K562 (cell line): ENCODE data around the gene CNNM4. TPM values are rescaled to one million over a fixed set of nuclear protein-coding genes. Genes with fewer than 3 reads are reported as not detected.

Source experiments
- ATAC-seq: fragments of 200-7000 bp; cut with Tn5 transposase; 3 replicates; pipeline ENCODE4 v1.9.1; 2020; ENCODE audit warnings: moderate library complexity
- BruUV-seq: library from RNA; stranded (reverse); fragments of 400-500 nt; replicated peaks from 2 replicates; lab custom pipeline; 2021; lab: Mats Ljungman, UMichigan
- CTCF ChIA-PET: fragments of 300-600 bp; formaldehyde crosslinking; extraction: SDS; loops from one replicate; lab custom pipeline; 2021; ENCODE audit warnings: low intra/inter-chr PET ratio; lab: Yijun Ruan, JAX
- POLR2A ChIA-PET: fragments of 300-600, 350-650 bp; sonication (Branson Sonifier 250); formaldehyde crosslinking; extraction: SDS; loops from one replicate; lab custom pipeline; 2021; ENCODE audit warnings: antibody characterized with exemption, inconsistent platforms; lab: Yijun Ruan, JAX
- DNase-seq, 4 experiments: peaks; one replicate each; pipeline versions ENCODE4 v3.0.0 to v3.0.0-alpha.2; 2011 to 2018; ENCODE audit warnings: low spot score in 3 of 4, mixed read lengths in 3 of 4; ENCODE audit errors: extremely low read depth in 1 of 4
- FAIRE-seq: peaks from 2 replicates; lab custom pipeline; 2011; peaks lifted over from hg19 to GRCh38; lab: Jason Lieb, UNC
- H2AFZ ChIP-seq: 2 replicates; pipeline ENCODE4 v1.6.0; 2011; ENCODE audit warnings: low read depth, low read length, control low read depth, inconsistent platforms
- H3K27ac ChIP-seq: fragments of 200-600 bp; 3 replicates; pipeline ENCODE4 v1.8.0; 2011; ENCODE audit warnings: low read depth, mild to moderate bottlenecking, control low read depth, inconsistent platforms, low read length, moderate library complexity, mixed read lengths; ENCODE audit errors: extremely low read depth
- H3K27me3 ChIP-seq, 2 experiments: fragments of 300-600 bp in 1 of 2; 2 replicates in 1 of 2; 3 replicates in 1 of 2; pipeline versions ENCODE4 v1.6.0 to v1.8.0; 2011; ENCODE audit warnings: inconsistent platforms in 2 of 2, low read length in 2 of 2, mild to moderate bottlenecking in 1 of 2, mixed read lengths in 1 of 2, moderate library complexity in 1 of 2; ENCODE audit not compliant: control insufficient read depth in 2 of 2, insufficient read depth in 2 of 2
- H3K36me3 ChIP-seq: fragments of 300-600 bp; 3 replicates; pipeline ENCODE4 v1.8.0; 2011; ENCODE audit warnings: mild to moderate bottlenecking, low read length, inconsistent platforms; ENCODE audit not compliant: control insufficient read depth, insufficient read depth
- H3K4me1 ChIP-seq, 2 experiments: fragments of 200-600 bp in 1 of 2; replicated peaks in 1 of 2; 2 replicates in 1 of 2; 3 replicates in 1 of 2; pipeline versions ENCODE4 v1.5.1 to v1.8.0; 2011; ENCODE audit warnings: inconsistent platforms in 2 of 2, low read length in 2 of 2, mild to moderate bottlenecking in 1 of 2, mixed read lengths in 1 of 2, moderate library complexity in 1 of 2; ENCODE audit not compliant: control insufficient read depth in 2 of 2, insufficient read depth in 2 of 2
- H3K4me2 ChIP-seq: 2 replicates; pipeline ENCODE4 v1.6.1; 2011; ENCODE audit warnings: low read length, control low read depth, inconsistent platforms, mixed read lengths; ENCODE audit not compliant: insufficient read depth
- H3K4me3 ChIP-seq: fragments of 200-600 bp; sonication (generic), shearing (Covaris generic); 2 replicates; pipeline ENCODE4 v1.5.1; 2016; ENCODE audit warnings: control low read depth, inconsistent platforms
- H3K79me2 ChIP-seq: fragments of 200-600 bp; 3 replicates; pipeline ENCODE4 v1.8.0; 2011; ENCODE audit warnings: low read length, inconsistent platforms; ENCODE audit not compliant: control insufficient read depth, insufficient read depth
- H3K9ac ChIP-seq, 2 experiments: 2 replicates each; pipeline versions ENCODE4 v1.6.0 to v1.6.1; 2011; ENCODE audit warnings: low read depth in 2 of 2, low read length in 2 of 2, control low read depth in 1 of 2, inconsistent platforms in 1 of 2, mild to moderate bottlenecking in 1 of 2, mixed read lengths in 1 of 2; ENCODE audit not compliant: insufficient read depth in 1 of 2
- H3K9me1 ChIP-seq: one replicate; pipeline ENCODE4 v1.6.0; 2011; ENCODE audit warnings: inconsistent platforms, mild to moderate bottlenecking, low read length, moderate library complexity; ENCODE audit not compliant: control insufficient read depth, insufficient read depth
- H3K9me3 ChIP-seq: replicated peaks from 2 replicates; pipeline ENCODE4 v1.5.1; 2011; ENCODE audit warnings: low read depth, low read length, inconsistent platforms; ENCODE audit not compliant: control insufficient read depth, insufficient read depth
- H4K20me1 ChIP-seq: replicated peaks from 2 replicates; pipeline ENCODE4 v1.6.1; 2011; ENCODE audit warnings: low read length, inconsistent platforms, mixed read lengths; ENCODE audit not compliant: control insufficient read depth, insufficient read depth
- NEUROD1 ChIP-seq: fragments of 150-350 bp; IDR thresholded peaks from 2 replicates; pipeline ENCODE4 v1.6.1; 2014; ENCODE audit warnings: borderline replicate concordance, low read length, low read depth; ENCODE audit not compliant: partially characterized antibody
- PYGO2 ChIP-seq: fragments of 450-650 bp; IDR thresholded peaks from 2 replicates; pipeline ENCODE4 v1.6.1; 2016; ENCODE audit warnings: mild to moderate bottlenecking, missing genetic modification characterization, moderate library complexity, missing compliant biosample characterization
- RBFOX2 ChIP-seq: fragments of 200-400 bp; formaldehyde crosslinking; IDR thresholded peaks from 2 replicates; pipeline ENCODE4 v1.6.1; 2017; ENCODE audit warnings: low read depth, mild to moderate bottlenecking, low read length, moderate library complexity
- WGBS: fragments of 100-300 bp; shearing (Covaris generic); methylation state at CpG from one replicate; pipeline ENCODE4 v1.1.6; 2016; ENCODE audit warnings: low coverage, mixed read lengths; ENCODE audit not compliant: insufficient coverage; ENCODE audit errors: missing lambda C conversion rate; 5-methylcytosine and 5-hydroxymethylcytosine counted together
- in situ Hi-C: fragments of 300-500 bp; cut with MboI; formaldehyde crosslinking; loops from 4 replicates; pipeline ENCODE4 v1.15.0; 2018; ENCODE audit warnings: inconsistent platforms, mixed read lengths
- intact Hi-C: fragments of 100-400 bp; cut with micrococcal nuclease; formaldehyde crosslinking; loops from 2 replicates; pipeline ENCODE4 v1.14.2; 2022
- polyA plus RNA-seq, 8 experiments: library from polyadenylated mRNA; depleted of rRNA in 4 of 8; stranded (reverse) in 5 of 8; unstranded in 3 of 8; fragments of >200 nt; fragmentation: Nextera tagmentation in 2 of 8; fragmentation: Illumina TruSeq in 1 of 8; extraction: Ambion mirVana in 2 of 8; extraction: Trizol in 1 of 8; gene quantifications; 2 replicates each; pipeline versions ENCODE4 v1.2.1 to v1.2.3, GENCODE V29; 2011 to 2014; ENCODE audit warnings: inconsistent platforms in 1 of 8, missing spikeins in 1 of 8
- total RNA-seq, 7 experiments: library from RNA; depleted of rRNA in 6 of 7; stranded (reverse); fragments of >200 nt in 6 of 7; fragmentation: Illumina TruSeq in 2 of 7; extraction: Trizol in 2 of 7; gene quantifications; 2 replicates each; pipeline versions ENCODE4 v1.2.1 to v1.2.3, GENCODE V29; 2011 to 2021; ENCODE audit warnings: low replicate concordance in 1 of 7
- TF ChIP-seq, protein P1 (sequence below): IDR thresholded peaks from 2 replicates; pipeline ENCODE4 v1.6.1; 2011; ENCODE audit not compliant: insufficient read length; ENCODE audit errors: extremely low read depth
- TF ChIP-seq, protein P2 (sequence below): fragments of 250-450 bp; sonication (Bioruptor Pico); IDR thresholded peaks from 2 replicates; pipeline ENCODE4 v1.5.0; 2021; ENCODE audit warnings: mild to moderate bottlenecking, moderate library complexity

The CNNM4 gene
- total and polyA plus RNA-seq, 9 of the 15 experiments (the other 6 are each of a cell fraction or from before 2014, with no cell fraction given) = 0.96 to 6.3 (median 2.8) TPM

DNA sequence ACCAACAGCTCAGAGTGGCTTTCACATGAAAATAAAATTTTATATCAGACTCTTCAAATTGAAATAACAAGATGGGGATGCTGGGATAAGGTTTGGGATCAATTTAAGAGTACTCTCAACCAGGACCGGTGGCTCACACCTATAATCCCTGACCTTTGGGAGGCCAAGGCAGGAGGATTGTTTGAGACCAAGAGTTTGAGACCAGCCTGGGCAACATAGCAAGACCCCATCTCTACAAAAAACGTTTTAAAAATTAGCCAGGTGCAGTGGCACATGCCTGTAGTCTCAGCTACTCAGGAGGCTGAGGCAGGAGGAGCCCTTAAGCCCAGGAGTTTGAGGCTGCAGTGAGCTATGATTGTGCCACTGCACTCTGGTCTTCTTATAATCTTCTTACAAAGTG, 23.5 kb upstream of the CNNM4 start:
- Histone ChIP-seq H3K36me3 (peaks cover 41% of the 10 kb centered on the region; the same call in 2 of the 3 replicates), H3K9me3 (no peaks in the 10 kb centered on the region), H3K79me2 (peaks cover 16% of the 10 kb centered on the region; the same call in 2 of the 3 replicates), H2AFZ (no peak overlapping the region), H3K27ac (no peak overlapping the region), H3K9ac (no peak overlapping the region), H3K4me1 (peaks cover 9 to 11% of the 10 kb centered on the region in 2 experiments; a peak in 4 of 5 replicates), H3K4me3 (no peak overlapping the region), H4K20me1 (no peaks in the 10 kb centered on the region), H3K4me2 (no peak overlapping the region), H3K9me1 (no peaks in the 10 kb centered on the region), H3K27me3 (no peaks in the 10 kb centered on the region)
- BruUV-seq = no TSS peak
- CTCF ChIA-PET = no interaction called here
- DNase-seq = no peak
- 46% methylated on average over 2 of the region's 2 CpGs for WGBS
- in situ Hi-C loops = no loop called here
- ATAC-seq = no peak
- FAIRE-seq = no peak
- POLR2A ChIA-PET = no interaction called here
- TF ChIP-seq NEUROD1 (no peak), RBFOX2 (no peak), PYGO2 (tag) (no peak)
- TF ChIP-seq, protein P1, sequence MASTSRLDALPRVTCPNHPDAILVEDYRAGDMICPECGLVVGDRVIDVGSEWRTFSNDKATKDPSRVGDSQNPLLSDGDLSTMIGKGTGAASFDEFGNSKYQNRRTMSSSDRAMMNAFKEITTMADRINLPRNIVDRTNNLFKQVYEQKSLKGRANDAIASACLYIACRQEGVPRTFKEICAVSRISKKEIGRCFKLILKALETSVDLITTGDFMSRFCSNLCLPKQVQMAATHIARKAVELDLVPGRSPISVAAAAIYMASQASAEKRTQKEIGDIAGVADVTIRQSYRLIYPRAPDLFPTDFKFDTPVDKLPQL = no peak
- TF ChIP-seq, protein P2, sequence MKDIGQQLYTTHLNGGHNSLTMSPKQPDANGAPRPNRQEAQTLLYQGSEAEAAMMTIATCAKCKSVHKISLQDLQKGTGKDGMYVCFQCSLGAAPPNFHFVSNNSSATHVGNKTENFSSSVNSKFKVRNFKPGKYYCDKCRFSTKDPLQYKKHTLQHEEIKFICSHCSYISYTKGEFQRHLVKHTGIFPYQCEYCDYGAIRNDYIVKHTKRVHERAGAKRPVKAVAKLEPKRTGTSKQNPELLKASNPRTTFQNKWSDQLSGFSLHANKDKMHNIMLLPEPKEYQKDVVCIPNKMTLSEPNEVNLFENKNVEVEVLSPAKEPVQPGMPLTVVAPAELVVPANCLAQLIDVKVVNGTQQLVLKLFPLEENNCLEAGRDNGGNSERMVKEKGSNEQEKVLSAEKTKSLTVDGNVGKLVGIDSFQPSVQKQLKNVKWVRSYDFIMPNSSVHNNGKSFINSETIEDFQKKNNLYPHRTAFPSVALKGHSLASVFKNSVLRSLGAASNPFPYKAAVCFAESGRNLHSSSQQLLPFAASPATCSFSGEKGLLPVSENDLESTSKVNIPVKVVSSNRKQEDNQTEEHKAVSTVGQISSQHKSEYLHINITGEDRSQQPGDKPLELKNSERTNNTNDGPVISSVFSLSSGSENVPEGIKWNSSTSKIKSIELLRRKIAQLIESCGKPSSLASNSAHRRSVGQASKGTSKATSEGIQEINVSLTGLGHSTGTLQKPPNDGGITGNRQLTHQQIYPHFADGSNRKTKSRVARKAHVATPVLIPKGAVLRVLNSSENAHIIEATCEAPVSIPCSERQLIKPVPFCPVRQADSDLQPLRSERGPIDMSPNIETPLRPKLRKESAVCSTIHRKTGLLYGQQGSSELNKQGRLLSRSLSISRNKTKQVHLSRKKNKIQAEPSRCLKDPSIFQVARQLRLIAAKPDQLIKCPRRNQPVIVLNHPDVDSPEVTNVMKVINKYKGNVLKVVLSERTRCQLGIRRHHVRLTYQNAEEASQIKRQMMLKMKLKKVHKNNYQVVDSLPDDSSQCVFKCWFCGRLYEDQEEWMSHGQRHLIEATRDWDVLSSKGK (CRISPR knock-in tag) = no peak
- intact Hi-C loops = no loop called here
